Esophagus muscularis mucosa (tissue), 4 donors: ENCODE results near the gene ERVW-1. TPM values are rescaled to one million over a fixed set of nuclear protein-coding genes. Genes with fewer than 3 reads are reported as not detected.
"Not testable (repeated sequence)": the region's sequence is repeated elsewhere in the genome, so short reads cannot be mapped to it uniquely, and the experiment has no call there.

Source experiments
- DNase-seq: peaks from one replicate; pipeline ENCODE4 v3.0.0-alpha.2; 2017; ENCODE audit errors: extremely low spot score
- H3K27ac ChIP-seq, 4 donors: fragments of 200-600 bp; sonication (generic); replicated peaks in 1 of 4; 1 replicate in 3 of 4; 2 replicates in 1 of 4; pipeline ENCODE4 v1.5.1; 2016 to 2019; ENCODE audit warnings: mild to moderate bottlenecking in 1 of 4
- H3K27me3 ChIP-seq, 4 donors: fragments of 200-600 bp; sonication (generic); one replicate each; pipeline versions ENCODE4 v1.5.1 to v1.6.0; 2016 to 2019
- H3K36me3 ChIP-seq, 4 donors: fragments of 200-600 bp; sonication (generic); one replicate each; pipeline ENCODE4 v1.5.1; 2016 to 2019
- H3K4me1 ChIP-seq, 4 donors: fragments of 200-600 bp; sonication (generic); one replicate each; pipeline ENCODE4 v1.5.1; 2016 to 2019
- H3K4me3 ChIP-seq, 4 donors: fragments of 200-600 bp; sonication (generic); 1 replicate in 2 of 4; 2 replicates in 2 of 4; pipeline ENCODE4 v1.5.1; 2016 to 2019; ENCODE audit warnings: mild to moderate bottlenecking in 4 of 4, moderate library complexity in 1 of 4
- H3K9me3 ChIP-seq, 4 donors: fragments of 200-600 bp; sonication (generic); 1 replicate in 3 of 4; 2 replicates in 1 of 4; pipeline ENCODE4 v1.5.1; 2016 to 2019
- CTCF ChIP-seq, 3 experiments: fragments of 200-600 bp in 2 of 3; fragments of 450-650 bp in 1 of 3; sonication (generic) in 2 of 3; IDR thresholded peaks; one replicate each; pipeline ENCODE4 v1.5.1; 2017 to 2019; ENCODE audit warnings: antibody characterized with exemption in 3 of 3, mild to moderate bottlenecking in 2 of 3, moderate library complexity in 1 of 3
- EP300 ChIP-seq: sonication (generic); formaldehyde crosslinking; IDR thresholded peaks from one replicate; pipeline ENCODE4 v1.6.1; 2017; ENCODE audit warnings: antibody characterized with exemption
- POLR2A ChIP-seq: fragments of 450-650 bp; IDR thresholded peaks from one replicate; pipeline ENCODE4 v1.6.1; 2017; ENCODE audit warnings: antibody characterized with exemption, moderate library complexity, mild to moderate bottlenecking, low read depth
- POLR2AphosphoS5 ChIP-seq, 2 donors: sonication (generic); formaldehyde crosslinking; IDR thresholded peaks; one replicate each; pipeline ENCODE4 v1.6.1; 2017; ENCODE audit warnings: antibody characterized with exemption in 2 of 2
- WGBS: methylation state at CpG from one replicate; pipeline ENCODE4 v1.1.5; 2018; 5-methylcytosine and 5-hydroxymethylcytosine counted together
- intact Hi-C: fragments of 100-400 bp; cut with DNase I; formaldehyde crosslinking; loops from one replicate; pipeline ENCODE4 v1.15.1; 2023
- total RNA-seq, 4 donors: library from RNA; depleted of rRNA; stranded (reverse); fragments of >200 nt; gene quantifications; one replicate each; pipeline versions ENCODE4 v1.1.0 to v1.2.1, GENCODE V29; 2016

The ERVW-1 gene
- total RNA-seq, 4 donors from 2014 or later = not detected

DNA sequence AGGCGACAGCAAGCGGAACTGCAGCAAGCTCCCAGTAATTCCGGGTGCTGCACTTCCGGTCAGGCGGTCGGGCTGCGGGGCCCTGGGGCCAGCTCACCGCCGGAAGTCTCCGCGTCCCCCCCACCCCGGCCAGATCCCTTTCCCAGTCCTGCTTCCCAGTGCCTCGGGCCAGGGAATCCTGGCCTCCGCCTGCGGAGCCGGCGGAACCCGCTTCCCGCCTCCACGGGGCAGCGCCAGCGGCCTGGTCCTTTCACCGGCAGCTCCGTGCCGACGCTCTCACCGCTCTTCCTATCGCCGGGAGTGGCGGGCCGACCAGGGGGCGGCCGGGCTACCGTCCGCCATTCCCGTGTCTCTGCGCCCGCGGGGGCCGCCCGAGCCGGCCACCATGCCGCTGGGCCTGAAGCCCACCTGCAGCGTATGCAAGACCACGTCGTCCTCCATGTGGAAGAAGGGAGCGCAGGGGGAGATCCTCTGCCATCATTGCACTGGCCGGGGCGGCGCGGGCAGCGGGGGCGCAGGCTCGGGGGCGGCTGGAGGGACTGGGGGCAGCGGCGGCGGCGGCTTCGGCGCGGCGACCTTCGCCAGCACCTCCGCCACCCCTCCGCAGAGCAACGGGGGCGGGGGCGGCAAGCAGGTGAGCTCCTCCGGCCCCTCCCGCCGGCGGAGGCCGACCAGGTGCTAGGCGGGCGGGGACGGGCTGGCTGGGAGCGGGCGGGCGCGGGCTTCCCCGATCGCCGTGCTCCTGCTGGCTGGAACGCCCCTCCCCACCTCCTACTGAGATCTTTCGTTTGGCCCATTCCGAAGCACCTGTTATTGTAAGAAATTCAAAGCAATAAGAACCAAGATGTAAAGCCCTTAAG, 30.2 kb downstream of the ERVW-1 start, which contains the start of gene GATAD1:
Gene GATAD1, plus strand, starts transcription at position 138 of the 860 bp plus-strand sequence. Its CDS starts 248 bp downstream, at position 386.
- intact Hi-C loops = loop anchor here (2.0 to 10.0 kb wide), 3 partner anchors 23 to 313 kb away; partner anchors contain the start of gene CYP51A1
- peak within 1 kb of the TSS; percentile 91 to 95 (median 94) for H3K27ac ChIP-seq

DNA sequence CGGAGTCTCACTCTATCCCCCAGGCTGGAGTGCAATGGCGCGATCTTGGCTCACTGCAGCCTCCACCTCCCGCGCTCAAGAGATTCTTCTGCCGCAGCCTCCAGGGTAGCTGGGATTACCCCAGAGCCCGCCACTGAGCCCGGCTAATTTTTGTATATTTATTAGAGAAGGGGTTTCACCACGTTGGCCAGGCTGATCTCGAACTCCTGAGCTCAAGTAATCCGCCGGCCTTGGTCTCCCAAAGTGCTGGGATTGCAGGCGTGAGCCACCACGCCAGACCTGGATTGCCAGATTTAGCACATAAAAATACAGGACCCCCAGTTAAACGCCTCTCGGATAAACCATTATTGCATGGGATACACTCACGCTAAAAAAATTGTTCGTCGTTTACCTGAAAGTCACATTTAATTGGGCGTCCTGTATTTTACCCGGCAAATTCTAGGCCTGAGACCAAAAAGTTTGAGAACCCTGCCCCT, 30.8 kb downstream of the ERVW-1 start:
- intact Hi-C loops = loop anchor here (2.0 to 10.0 kb wide), 3 partner anchors 22 to 312 kb away; partner anchors contain the start of gene CYP51A1
- no peaks in the 10 kb centered on the region for H3K27me3 ChIP-seq
- 48% methylated on average over 19 of the region's 21 CpGs for WGBS
- peaks cover 0 to 23% (median 15%) of the 10 kb centered on the region in 4 donors for H3K4me1 ChIP-seq
- H3K9me3 ChIP-seq = no peaks in the 10 kb centered on the region
- DNase-seq = no peak
- TF ChIP-seq CTCF (IDR thresholded peaks at IDR 0.05) = peak in 1 of 3 experiments; percentile 94
- TF ChIP-seq POLR2AphosphoS5 (IDR thresholded peaks at IDR 0.05) = no peak
- H3K4me3 ChIP-seq = peak overlapping the region; percentile 74 to 97 (median 90)
- H3K36me3 ChIP-seq = peaks cover 11 to 28% (median 18%) of the 10 kb centered on the region in 4 donors
- peak overlapping the region; percentile 91 to 95 (median 94) for H3K27ac ChIP-seq

More for the DNA sequence above, 30.2 kb downstream of the ERVW-1 start, which contains the start of gene GATAD1:
- Histone ChIP-seq H3K27me3 (no peaks in the 10 kb centered on the region), H3K36me3 (peaks cover 17 to 35% (median 24%) of the 10 kb centered on the region in 4 donors), H3K4me3 (peak within 1 kb of the TSS; percentile 74 to 97 (median 90)), H3K4me1 (peaks cover 0 to 23% (median 15%) of the 10 kb centered on the region in 4 donors), H3K9me3 (no peaks in the 10 kb centered on the region)
- WGBS = 0% methylated on average over 5 of the region's 87 CpGs
- TF ChIP-seq CTCF (IDR thresholded peaks at IDR 0.05) = peak in 1 of 3 experiments; percentile 93
- TF ChIP-seq EP300 = no peak
- peak; percentile 87 to 88 for TF ChIP-seq POLR2AphosphoS5 (IDR thresholded peaks at IDR 0.05)
- TF ChIP-seq POLR2A = peak; percentile 41
- peak; percentile 97 for DNase-seq

- DNase-seq, H3K9me3 ChIP-seq, H3K27ac ChIP-seq, H3K27me3 ChIP-seq, H3K4me3 ChIP-seq, H3K36me3 ChIP-seq, H3K4me1 ChIP-seq: not testable (repeated sequence)
- intact Hi-C loops = loop anchor here (10.0 kb wide), 1 partner anchor 308 kb away; the partner anchor contains the start of gene CYP51A1
- WGBS = 73% methylated on average over 2 of the region's 2 CpGs
These were observed 35.0 kb downstream of the ERVW-1 start for GRCh38 chr7:92442720-92443119.

GRCh38 chr7:92437956-92438491, 39.7 kb downstream of the ERVW-1 start:
- no peak for TF ChIP-seq POLR2A
- TF ChIP-seq POLR2AphosphoS5 (IDR thresholded peaks at IDR 0.05) = no peak
- TF ChIP-seq EP300 = no peak
- TF ChIP-seq CTCF (IDR thresholded peaks at IDR 0.05) = no peak
- Histone ChIP-seq H3K27me3 (peaks cover 0 to 18% (median 0%) of the 10 kb centered on the region in 4 donors), H3K4me3 (no peak overlapping the region), H3K9me3 (no peaks in the 10 kb centered on the region), H3K36me3 (no peaks in the 10 kb centered on the region), H3K27ac (no peak overlapping the region), H3K4me1 (no peaks in the 10 kb centered on the region)
- intact Hi-C loops = no loop called here
- WGBS = 71% methylated on average over 6 of the region's 6 CpGs
- no peak for DNase-seq
